ENCODE measurements around the gene SEL1L3.

GRCh38 chr4:25805255-25805860 lies 57.4 kb downstream of the SEL1L3 start:
- no peak for TF ChIP-seq CTCF (IDR thresholded peaks at IDR 0.05; ENCODE audit: insufficient read depth, low read length)
- no peak for TF ChIP-seq POLR2AphosphoS5 (IDR thresholded peaks at IDR 0.05; ENCODE audit: low read depth)
